Neuronal stem cell (in vitro differentiated cells): ENCODE results near the gene ROCK1.

Experiments
- DNase-seq: peaks from one replicate; pipeline ENCODE4 v3.0.0-alpha.2; 2013; ENCODE audit warnings: low spot score
- H2AFZ ChIP-seq: one replicate; pipeline ENCODE4 v1.6.1; 2013; ENCODE audit warnings: mild to moderate bottlenecking, low read length, inconsistent platforms
- H2AK5ac ChIP-seq: 2 replicates; pipeline ENCODE4 v1.6.1; 2013; ENCODE audit warnings: low read depth, mild to moderate bottlenecking, inconsistent platforms, low read length, moderate library complexity, mixed read lengths
- H2BK120ac ChIP-seq: 2 replicates; pipeline ENCODE4 v1.6.1; 2013; ENCODE audit warnings: low read depth, mild to moderate bottlenecking, inconsistent platforms, low read length, moderate library complexity, mixed read lengths
- H2BK12ac ChIP-seq: one replicate; pipeline ENCODE4 v1.6.1; 2013; ENCODE audit warnings: low read length, inconsistent platforms
- H2BK15ac ChIP-seq: 2 replicates; pipeline ENCODE4 v1.6.1; 2013; ENCODE audit warnings: mild to moderate bottlenecking, low read length, inconsistent platforms, mixed read lengths
- H2BK5ac ChIP-seq: one replicate; pipeline ENCODE4 v1.6.1; 2013; ENCODE audit warnings: inconsistent platforms, mild to moderate bottlenecking, low read length, moderate library complexity
- H3K14ac ChIP-seq: one replicate; pipeline ENCODE4 v1.6.1; 2013; ENCODE audit warnings: low read length, inconsistent platforms
- H3K18ac ChIP-seq: 2 replicates; pipeline ENCODE4 v1.6.1; 2013; ENCODE audit warnings: low read length, inconsistent platforms
- H3K23ac ChIP-seq: 2 replicates; pipeline ENCODE4 v1.6.1; 2013; ENCODE audit warnings: low read depth, mild to moderate bottlenecking, mixed read lengths, low read length, inconsistent platforms; ENCODE audit not compliant: poor library complexity
- H3K27ac ChIP-seq: replicated peaks from 3 replicates; pipeline ENCODE4 v1.5.1; 2013; ENCODE audit warnings: low read length, inconsistent platforms
- H3K27me3 ChIP-seq, 3 experiments: 2 replicates each; pipeline ENCODE4 v1.6.1; 2013; ENCODE audit warnings: low read length in 3 of 3, mild to moderate bottlenecking in 2 of 3, inconsistent platforms in 1 of 3, low read depth in 1 of 3, mixed read lengths in 1 of 3, moderate library complexity in 1 of 3; ENCODE audit not compliant: control insufficient read depth in 3 of 3, insufficient read depth in 3 of 3
- H3K36me3 ChIP-seq, 2 donors: replicated peaks in 1 of 2; 2 replicates each; pipeline ENCODE4 v1.6.1; 2013; ENCODE audit warnings: low read length in 2 of 2; ENCODE audit not compliant: control insufficient read depth in 2 of 2, insufficient read depth in 2 of 2
- H3K4ac ChIP-seq: 2 replicates; pipeline ENCODE4 v1.6.1; 2013; ENCODE audit warnings: inconsistent platforms, mild to moderate bottlenecking, low read length, moderate library complexity
- H3K4me1 ChIP-seq, 2 donors: 1 replicate in 1 of 2; 2 replicates in 1 of 2; pipeline ENCODE4 v1.6.1; 2013; ENCODE audit warnings: low read length in 2 of 2, low read depth in 1 of 2; ENCODE audit not compliant: control insufficient read depth in 2 of 2, insufficient read depth in 1 of 2
- H3K4me2 ChIP-seq: one replicate; pipeline ENCODE4 v1.6.1; 2013; ENCODE audit warnings: mild to moderate bottlenecking, low read length, inconsistent platforms; ENCODE audit not compliant: insufficient read depth, poor library complexity, severe bottlenecking
- H3K4me3 ChIP-seq, 2 donors: 2 replicates each; pipeline ENCODE4 v1.5.1; 2013; ENCODE audit warnings: low read length in 2 of 2, mild to moderate bottlenecking in 2 of 2, inconsistent platforms in 1 of 2, moderate library complexity in 1 of 2
- H3K79me1 ChIP-seq: one replicate; pipeline ENCODE4 v1.6.1; 2013; ENCODE audit warnings: low read depth, mild to moderate bottlenecking, inconsistent platforms, low read length, moderate library complexity
- H3K9ac ChIP-seq: one replicate; pipeline ENCODE4 v1.6.1; 2013; ENCODE audit warnings: mild to moderate bottlenecking, low read depth, low read length, inconsistent platforms; ENCODE audit not compliant: poor library complexity
- H3K9me3 ChIP-seq, 2 donors: replicated peaks in 1 of 2; 2 replicates each; pipeline versions ENCODE3 to v1.6.1; 2013; ENCODE audit warnings: low read length in 2 of 2, mild to moderate bottlenecking in 2 of 2, inconsistent platforms in 1 of 2, low read depth in 1 of 2, mixed read lengths in 1 of 2, moderate library complexity in 1 of 2; ENCODE audit not compliant: control insufficient read depth in 2 of 2, insufficient read depth in 1 of 2
- H4K8ac ChIP-seq: one replicate; pipeline ENCODE4 v1.6.1; 2013; ENCODE audit warnings: low read depth, mild to moderate bottlenecking, inconsistent platforms, low read length, moderate library complexity
- H4K91ac ChIP-seq: one replicate; pipeline ENCODE4 v1.6.1; 2013; ENCODE audit warnings: low read length, low read depth, mild to moderate bottlenecking, inconsistent platforms; ENCODE audit not compliant: poor library complexity
- WGBS, 2 donors: extraction: QIAGEN DNeasy Blood & Tissue Kit; methylation state at CpG; one replicate each; pipeline ENCODE4 v1.1.7; 2013; ENCODE audit warnings: missing lambda C conversion rate in 2 of 2, mixed read lengths in 1 of 2; ENCODE audit not compliant: insufficient read length in 2 of 2, insufficient replicate concordance in 1 of 2; ENCODE audit errors: extremely low coverage in 2 of 2; 5-methylcytosine and 5-hydroxymethylcytosine counted together

Gene ROCK1

DNA sequence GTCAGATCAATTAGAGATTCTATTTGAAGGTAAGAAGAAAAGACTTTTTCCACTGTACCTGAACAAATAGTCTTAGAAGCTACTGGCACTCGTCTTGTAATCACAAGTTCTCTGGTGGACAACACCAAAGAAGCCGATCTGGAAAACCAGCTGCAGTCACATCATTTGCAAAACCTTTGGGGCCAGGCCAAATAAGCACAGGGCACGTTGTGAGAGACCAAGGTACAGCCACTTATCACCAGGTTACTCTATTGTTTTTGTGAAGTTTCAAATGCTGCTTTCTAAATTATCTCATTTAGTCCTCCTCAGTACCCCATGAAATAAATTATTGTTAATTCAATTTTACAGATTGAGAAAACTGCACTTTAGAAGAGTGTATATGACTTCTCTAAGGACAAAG, 18.5 kb downstream of the ROCK1 start:
- Histone ChIP-seq H3K23ac (no peak overlapping the region), H2BK12ac (no peak overlapping the region), H3K18ac (no peak overlapping the region), H2AFZ (no peak overlapping the region), H3K9ac (no peak overlapping the region), H3K9me3 (peaks cover 0 to 5% of the 10 kb centered on the region in 2 donors), H3K4me2 (no peak overlapping the region), H3K36me3 (no peaks in the 10 kb centered on the region), H4K8ac (no peak overlapping the region), H4K91ac (no peak overlapping the region), H2BK120ac (no peak overlapping the region), H2AK5ac (no peak overlapping the region), H3K4me3 (no peak overlapping the region), H3K4ac (no peak overlapping the region), H3K4me1 (no peaks in the 10 kb centered on the region), H3K79me1 (peaks cover 2% of the 10 kb centered on the region), H2BK15ac (no peak overlapping the region), H3K14ac (no peak overlapping the region), H3K27me3 (no peaks in the 10 kb centered on the region), H2BK5ac (no peak overlapping the region), H3K27ac (no peak overlapping the region)
- WGBS, 2 donors = no CpG with 5 or more reads among the region's 3 CpGs
- no peak for DNase-seq

DNA sequence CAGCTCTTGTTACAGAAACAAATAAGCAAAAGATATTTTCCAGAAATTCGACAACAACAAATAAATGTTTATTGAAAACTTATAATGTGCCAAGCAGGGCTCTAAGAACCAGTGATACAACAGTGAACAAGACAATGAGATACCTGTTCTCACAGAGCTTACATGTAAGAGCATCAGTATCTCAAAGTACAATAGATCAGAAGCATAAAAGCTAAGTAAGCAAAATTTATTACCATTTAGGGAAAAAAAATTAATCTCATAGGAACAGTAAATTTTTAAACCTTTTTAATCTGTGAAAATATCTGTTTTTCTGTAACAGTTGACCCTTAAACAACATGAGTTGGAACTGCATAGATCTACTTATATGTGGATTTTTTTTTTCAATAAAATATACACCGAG, 20.9 kb downstream of the ROCK1 start:
- no peak overlapping the region for H2BK5ac ChIP-seq
- no peak overlapping the region for H3K9ac ChIP-seq
- H4K91ac ChIP-seq = no peak overlapping the region
- no peak overlapping the region for H2BK12ac ChIP-seq
- WGBS, 2 donors = no CpG with 5 or more reads among the region's 2 CpGs
- peaks cover 0 to 8% of the 10 kb centered on the region in 2 donors for H3K9me3 ChIP-seq
- H3K79me1 ChIP-seq = peaks cover 2% of the 10 kb centered on the region
- H3K4me2 ChIP-seq = no peak overlapping the region
- H4K8ac ChIP-seq = no peak overlapping the region
- H2AFZ ChIP-seq = no peak overlapping the region
- H3K14ac ChIP-seq = no peak overlapping the region
- H3K36me3 ChIP-seq = no peaks in the 10 kb centered on the region
- no peak overlapping the region for H3K4ac ChIP-seq
- no peak overlapping the region for H3K18ac ChIP-seq
- no peak for DNase-seq
- H2AK5ac ChIP-seq = no peak overlapping the region
- no peak overlapping the region for H3K23ac ChIP-seq
- H3K4me1 ChIP-seq = no peaks in the 10 kb centered on the region
- no peak overlapping the region for H3K4me3 ChIP-seq
- H3K27ac ChIP-seq = no peak overlapping the region
- no peak overlapping the region for H2BK120ac ChIP-seq
- no peaks in the 10 kb centered on the region for H3K27me3 ChIP-seq
- no peak overlapping the region for H2BK15ac ChIP-seq

DNA sequence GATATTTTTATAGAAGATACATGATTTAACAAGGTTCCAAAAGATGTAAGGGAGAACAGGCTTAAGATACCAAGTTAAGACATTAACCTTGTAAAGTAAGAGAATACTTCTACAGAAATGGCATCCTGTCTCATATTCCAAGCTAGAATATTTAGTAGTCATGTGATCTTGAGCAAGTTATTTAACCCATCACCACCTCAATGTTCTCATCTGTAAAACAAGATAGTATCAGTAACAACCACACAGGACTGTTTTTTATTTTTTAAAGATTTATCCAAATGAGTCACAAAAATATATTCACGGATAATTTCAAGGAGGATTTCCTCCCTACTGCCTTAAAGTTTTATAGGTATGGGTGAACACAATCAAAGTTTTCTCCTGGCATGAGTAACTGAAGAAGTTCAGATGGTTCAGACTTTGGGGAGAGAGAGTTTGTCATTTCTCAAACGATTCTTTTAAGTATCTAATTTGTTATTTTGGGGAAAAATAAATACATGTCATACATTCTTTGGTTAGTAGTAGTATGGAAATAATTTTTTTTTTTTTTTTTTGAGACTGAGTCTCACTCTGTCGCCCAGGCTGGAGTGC, 25.9 kb downstream of the ROCK1 start:
- Histone ChIP-seq H2AFZ (no peak overlapping the region), H3K4me3 (no peak overlapping the region), H3K27me3 (no peaks in the 10 kb centered on the region), H3K4me1 (no peaks in the 10 kb centered on the region), H3K4ac (no peak overlapping the region), H2BK15ac (no peak overlapping the region), H3K9ac (no peak overlapping the region), H2BK120ac (no peak overlapping the region), H3K18ac (no peak overlapping the region), H4K8ac (no peak overlapping the region), H2AK5ac (no peak overlapping the region), H3K9me3 (peaks cover 6 to 25% of the 10 kb centered on the region in 2 donors), H3K36me3 (no peaks in the 10 kb centered on the region), H3K23ac (no peak overlapping the region), H2BK5ac (no peak overlapping the region), H3K27ac (no peak overlapping the region), H3K79me1 (peaks cover 4% of the 10 kb centered on the region), H3K4me2 (no peak overlapping the region), H2BK12ac (no peak overlapping the region), H3K14ac (no peak overlapping the region), H4K91ac (no peak overlapping the region)
- no peak for DNase-seq
- no CpG with 5 or more reads among the region's 3 CpGs for WGBS, 2 donors

DNA sequence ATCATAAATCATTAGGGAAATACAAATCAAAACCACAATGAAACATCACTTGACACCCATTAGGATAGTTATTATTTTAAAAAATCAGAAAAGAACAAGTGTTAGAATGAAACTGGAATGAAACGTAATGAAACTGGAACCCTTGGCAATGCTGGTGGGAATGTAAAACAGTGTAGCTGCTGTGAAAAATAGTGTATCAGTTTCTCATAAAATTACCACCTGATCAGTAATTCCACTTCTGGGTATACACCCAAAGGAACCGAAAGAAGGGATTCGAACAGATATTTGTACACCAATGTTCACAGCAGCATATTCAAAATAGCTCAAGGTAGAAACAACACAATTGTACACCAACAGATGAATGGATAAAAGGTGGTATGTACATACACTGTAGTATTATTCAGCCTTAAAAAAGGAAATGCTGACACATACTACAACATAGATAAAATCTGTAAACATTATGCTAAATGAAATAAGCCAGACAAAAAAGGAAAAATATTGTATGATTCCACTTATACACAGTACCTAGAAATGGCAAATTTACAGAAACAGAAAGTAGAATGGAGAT, 27.0 kb downstream of the ROCK1 start:
- Histone ChIP-seq H3K4ac (no peak overlapping the region), H3K9ac (no peak overlapping the region), H3K18ac (no peak overlapping the region), H2AFZ (no peak overlapping the region), H2BK5ac (no peak overlapping the region), H2BK120ac (no peak overlapping the region), H3K27me3 (no peaks in the 10 kb centered on the region), H2AK5ac (no peak overlapping the region), H3K9me3 (peaks cover 6 to 29% of the 10 kb centered on the region in 2 donors), H3K4me3 (no peak overlapping the region), H3K4me2 (no peak overlapping the region), H3K27ac (no peak overlapping the region), H3K23ac (no peak overlapping the region), H3K79me1 (peaks cover 2% of the 10 kb centered on the region), H4K8ac (no peak overlapping the region), H2BK12ac (no peak overlapping the region), H4K91ac (no peak overlapping the region), H3K36me3 (no peaks in the 10 kb centered on the region), H3K4me1 (no peaks in the 10 kb centered on the region), H3K14ac (no peak overlapping the region), H2BK15ac (no peak overlapping the region)
- DNase-seq = no peak
- no CpG with 5 or more reads among the region's 3 CpGs for WGBS, 2 donors
